ENCODE measurements around the gene DNAJC9.

- TF ChIP-seq CTCF (conservative IDR thresholded peaks at IDR 0.05; ENCODE audit: low read depth, low read length) (peak; percentile 79), EZH2 (IDR thresholded peaks at IDR 0.05; ENCODE audit: low read length, unreplicated experiment) (no peak), EZH2phosphoT487 (IDR thresholded peaks at IDR 0.05; ENCODE audit: borderline replicate concordance, low read length) (no peak)
Observed at GRCh38 chr10:73232887-73233286, 14.2 kb downstream of the DNAJC9 start.

Measured in PC-3 (cell line).